Upper lobe of left lung (tissue), 4 donors: ENCODE results near the gene OBSCN.

Experiments
- EP300 ChIP-seq, 4 donors: sonication (generic); formaldehyde crosslinking; IDR thresholded peaks; one replicate each; pipeline ENCODE4 v1.5.1; 2017; ENCODE audit warnings: antibody characterized with exemption in 4 of 4, control low read depth in 2 of 4
- POLR2A ChIP-seq, 4 donors: fragments of 450-650 bp; IDR thresholded peaks; one replicate each; pipeline ENCODE4 v1.5.1; 2016 to 2017; ENCODE audit warnings: antibody characterized with exemption in 4 of 4, mild to moderate bottlenecking in 2 of 4
- POLR2AphosphoS5 ChIP-seq, 2 donors: sonication (generic); formaldehyde crosslinking; IDR thresholded peaks; one replicate each; pipeline ENCODE4 v1.5.1; 2017; ENCODE audit warnings: antibody characterized with exemption in 2 of 2
- TF ChIP-seq, protein P1 (sequence below), 6 experiments: fragments of 450-650 bp in 4 of 6; fragments of 200-600 bp in 2 of 6; sonication (generic) in 2 of 6; IDR thresholded peaks; one replicate each; pipeline ENCODE4 v1.5.1; 2016 to 2019; ENCODE audit warnings: antibody characterized with exemption in 6 of 6

DNA sequence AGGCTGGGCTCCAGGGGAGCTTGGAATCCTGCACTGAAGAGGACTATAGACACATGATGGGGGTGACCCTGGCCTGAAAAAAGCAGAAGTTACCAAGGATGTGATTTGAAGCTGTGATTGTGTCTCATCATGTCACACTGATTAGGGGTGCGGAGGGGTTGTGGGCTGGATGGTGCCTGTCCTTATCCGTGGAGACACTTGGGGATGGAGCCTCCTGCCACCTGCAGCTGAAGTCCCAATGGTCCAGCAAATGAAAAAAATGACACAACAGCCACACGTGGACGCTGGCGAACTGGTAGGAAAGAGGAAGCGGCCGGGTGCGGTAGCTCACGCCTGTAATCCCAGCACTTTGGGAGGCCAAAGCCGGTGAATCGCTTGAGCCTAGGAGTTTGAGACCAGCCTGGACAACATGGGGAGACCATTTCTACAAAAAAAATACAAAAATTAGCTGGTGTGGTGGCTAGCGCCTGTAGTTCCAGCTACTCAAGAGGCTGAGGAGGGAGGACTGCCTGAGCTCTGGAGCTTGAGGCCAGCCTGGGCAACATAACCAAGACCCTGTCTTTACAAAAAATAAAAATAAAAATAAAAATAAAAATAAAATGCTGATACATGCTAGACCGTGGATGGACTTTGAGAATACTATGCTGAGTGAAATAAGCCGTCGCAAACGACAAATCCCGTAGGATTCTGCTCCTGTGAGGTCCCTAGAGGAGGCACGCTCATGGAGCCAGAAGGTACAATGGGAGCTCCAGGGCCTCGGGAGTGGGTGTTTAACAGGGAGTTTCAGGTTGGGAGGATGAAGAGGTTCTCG lies 43.1 kb upstream of the OBSCN start:
- TF ChIP-seq, protein P1, sequence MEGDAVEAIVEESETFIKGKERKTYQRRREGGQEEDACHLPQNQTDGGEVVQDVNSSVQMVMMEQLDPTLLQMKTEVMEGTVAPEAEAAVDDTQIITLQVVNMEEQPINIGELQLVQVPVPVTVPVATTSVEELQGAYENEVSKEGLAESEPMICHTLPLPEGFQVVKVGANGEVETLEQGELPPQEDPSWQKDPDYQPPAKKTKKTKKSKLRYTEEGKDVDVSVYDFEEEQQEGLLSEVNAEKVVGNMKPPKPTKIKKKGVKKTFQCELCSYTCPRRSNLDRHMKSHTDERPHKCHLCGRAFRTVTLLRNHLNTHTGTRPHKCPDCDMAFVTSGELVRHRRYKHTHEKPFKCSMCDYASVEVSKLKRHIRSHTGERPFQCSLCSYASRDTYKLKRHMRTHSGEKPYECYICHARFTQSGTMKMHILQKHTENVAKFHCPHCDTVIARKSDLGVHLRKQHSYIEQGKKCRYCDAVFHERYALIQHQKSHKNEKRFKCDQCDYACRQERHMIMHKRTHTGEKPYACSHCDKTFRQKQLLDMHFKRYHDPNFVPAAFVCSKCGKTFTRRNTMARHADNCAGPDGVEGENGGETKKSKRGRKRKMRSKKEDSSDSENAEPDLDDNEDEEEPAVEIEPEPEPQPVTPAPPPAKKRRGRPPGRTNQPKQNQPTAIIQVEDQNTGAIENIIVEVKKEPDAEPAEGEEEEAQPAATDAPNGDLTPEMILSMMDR (IDR thresholded peaks at IDR 0.05) = no peak
- TF ChIP-seq POLR2A (IDR thresholded peaks at IDR 0.05) (no peak), POLR2AphosphoS5 (IDR thresholded peaks at IDR 0.05) (no peak), EP300 (IDR thresholded peaks at IDR 0.05) (no peak)
